HCT116 (cell line): ENCODE measurements around the gene SDK1. TPM values are rescaled to one million over a fixed set of nuclear protein-coding genes. Genes with fewer than 3 reads are reported as not detected.

ENCODE experiments used
- ATAC-seq: fragments of 200-7000 bp; cut with Tn5 transposase; 2 replicates; pipeline ENCODE4 v1.9.1; 2020; ENCODE audit warnings: mild to moderate bottlenecking, moderate library complexity
- BruUV-seq: library from RNA; stranded (reverse); fragments of 400-500 nt; replicated peaks from 2 replicates; lab custom pipeline; 2021; lab: Mats Ljungman, UMichigan
- CTCF ChIA-PET: fragments of 300-600 bp; sonication (Branson Sonifier 250); formaldehyde crosslinking; loops from one replicate; lab custom pipeline; 2021; ENCODE audit warnings: antibody characterized with exemption; lab: Charles Lee
- POLR2A ChIA-PET: fragments of 300-600, 350-600 bp; sonication (Branson Sonifier 250); formaldehyde crosslinking; loops from one replicate; lab custom pipeline; 2021; ENCODE audit warnings: antibody characterized with exemption; lab: Charles Lee
- RAD21 ChIA-PET, 2 experiments: fragments of 300-600 bp; sonication (Branson Sonifier 250); formaldehyde crosslinking; loops; one replicate each; lab custom pipeline; 2023; ENCODE audit warnings: low total read pairs in 2 of 2; ENCODE audit not compliant: uncharacterized antibody in 2 of 2, unreplicated experiment in 2 of 2, low non-redundant PET in 1 of 2; lab: Charles Lee
- DNase-seq: peaks from one replicate; pipeline ENCODE4 v3.0.0-alpha.2; 2010; ENCODE audit warnings: low read depth, low spot score
- H2AFZ ChIP-seq: fragments of 200-600 bp; shearing (Covaris generic), sonication (generic); 2 replicates; pipeline ENCODE4 v1.6.1; 2017; ENCODE audit warnings: low read depth, mixed run types, mixed read lengths, antibody characterized with exemption, low read length; ENCODE audit not compliant: poor library complexity, severe bottlenecking
- H3K27ac ChIP-seq: 2 replicates; pipeline ENCODE4 v1.5.1; 2012; ENCODE audit warnings: low read depth, low read length
- H3K27me3 ChIP-seq: fragments of 200-600 bp; sonication (generic); 2 replicates; pipeline ENCODE4 v1.6.1; 2016; ENCODE audit warnings: mixed run types, low read length, mixed read lengths; ENCODE audit not compliant: insufficient read depth
- H3K36me3 ChIP-seq, 2 experiments: fragments of 200-500 bp in 1 of 2; fragments of 200-600 bp in 1 of 2; sonication (Bioruptor generic) in 1 of 2; sonication (generic) in 1 of 2; 2 replicates each; pipeline versions ENCODE4 v1.5.1 to v1.6.1; 2014 to 2016; ENCODE audit warnings: low read length in 2 of 2, inconsistent platforms in 1 of 2, mixed read lengths in 1 of 2, mixed run types in 1 of 2; ENCODE audit not compliant: insufficient read depth in 2 of 2, control insufficient read depth in 1 of 2
- H3K4me1 ChIP-seq, 2 experiments: fragments of 200-600 bp in 1 of 2; sonication (generic) in 1 of 2; 2 replicates each; pipeline versions ENCODE4 v1.5.1 to v1.6.1; 2012 to 2017; ENCODE audit warnings: low read length in 2 of 2, inconsistent platforms in 1 of 2, mild to moderate bottlenecking in 1 of 2, mixed read lengths in 1 of 2, mixed run types in 1 of 2, moderate library complexity in 1 of 2; ENCODE audit not compliant: insufficient read depth in 2 of 2, control insufficient read depth in 1 of 2
- H3K4me2 ChIP-seq: fragments of 200-600 bp; sonication (generic); 2 replicates; pipeline ENCODE4 v1.6.1; 2017; ENCODE audit warnings: mixed run types, low read length, mixed read lengths
- H3K4me3 ChIP-seq, 2 experiments: fragments of 200-600 bp in 1 of 2; sonication (generic) in 1 of 2; replicated peaks in 1 of 2; 2 replicates each; pipeline ENCODE4 v1.5.1; 2011 to 2016; ENCODE audit warnings: low read length in 2 of 2, control low read depth in 1 of 2, low read depth in 1 of 2, mild to moderate bottlenecking in 1 of 2, mixed read lengths in 1 of 2, mixed run types in 1 of 2
- H3K79me2 ChIP-seq: fragments of 200-600 bp; sonication (generic); 2 replicates; pipeline ENCODE4 v1.6.1; 2017; ENCODE audit warnings: mild to moderate bottlenecking, mixed run types, low read length, moderate library complexity, mixed read lengths; ENCODE audit not compliant: insufficient read depth
- H3K9ac ChIP-seq: fragments of 200-600 bp; sonication (generic); 2 replicates; pipeline ENCODE4 v1.6.1; 2016; ENCODE audit warnings: low read length, mixed read lengths
- H3K9me2 ChIP-seq: fragments of 200-600 bp; sonication (generic), shearing (Covaris generic); 2 replicates; pipeline ENCODE4 v1.6.1; 2017; ENCODE audit warnings: mixed run types, mild to moderate bottlenecking, moderate library complexity; ENCODE audit not compliant: insufficient read depth
- H3K9me3 ChIP-seq, 2 experiments: fragments of 200-500 bp in 1 of 2; fragments of 200-600 bp in 1 of 2; sonication (Bioruptor generic) in 1 of 2; sonication (generic) in 1 of 2; 2 replicates each; pipeline ENCODE4 v1.6.1; 2014 to 2017; ENCODE audit warnings: low read length in 2 of 2, mixed read lengths in 2 of 2, inconsistent platforms in 1 of 2, low read depth in 1 of 2, mild to moderate bottlenecking in 1 of 2, mixed run types in 1 of 2, moderate library complexity in 1 of 2; ENCODE audit not compliant: control insufficient read depth in 1 of 2, insufficient read depth in 1 of 2
- H4K20me1 ChIP-seq: fragments of 200-600 bp; sonication (generic), shearing (Covaris generic); 2 replicates; pipeline ENCODE4 v1.6.1; 2017; ENCODE audit warnings: mixed run types, mild to moderate bottlenecking, moderate library complexity; ENCODE audit not compliant: insufficient read depth
- CEBPB ChIP-seq: IDR thresholded peaks from 2 replicates; pipeline ENCODE4 v1.6.1; 2012; ENCODE audit warnings: low read depth
- CTCF ChIP-seq, 3 experiments: fragments of 200-600 bp in 1 of 3; sonication (generic) in 1 of 3; IDR thresholded peaks in 2 of 3; conservative IDR thresholded peaks in 1 of 3; 2 replicates each; pipeline ENCODE4 v1.5.1; 2012 to 2017; ENCODE audit warnings: low read depth in 2 of 3, low read length in 2 of 3, antibody characterized with exemption in 1 of 3, borderline replicate concordance in 1 of 3, control low read depth in 1 of 3, mild to moderate bottlenecking in 1 of 3, mixed read lengths in 1 of 3, mixed run types in 1 of 3, moderate library complexity in 1 of 3; ENCODE audit not compliant: insufficient read depth in 1 of 3
- ELF1 ChIP-seq: IDR thresholded peaks from 2 replicates; pipeline ENCODE4 v1.6.1; 2012; ENCODE audit warnings: low read depth, borderline replicate concordance
- EZH2 ChIP-seq: fragments of 200-600 bp; sonication (generic); IDR thresholded peaks from 2 replicates; pipeline ENCODE4 v1.6.1; 2017; ENCODE audit warnings: antibody characterized with exemption, mixed run types
- EZH2phosphoT487 ChIP-seq: fragments of 200-600 bp; IDR thresholded peaks from 2 replicates; pipeline ENCODE4 v1.6.1; 2018; ENCODE audit warnings: antibody characterized with exemption, borderline replicate concordance
- MAX ChIP-seq: IDR thresholded peaks from 2 replicates; pipeline ENCODE4 v1.6.1; 2012
- POLR2AphosphoS5 ChIP-seq: IDR thresholded peaks from 2 replicates; pipeline ENCODE4 v1.6.1; 2011; ENCODE audit warnings: mild to moderate bottlenecking, low read depth, low read length, moderate library complexity
- RAD21 ChIP-seq: IDR thresholded peaks from 2 replicates; pipeline ENCODE4 v1.6.1; 2012; ENCODE audit warnings: low read depth, mild to moderate bottlenecking
- REST ChIP-seq: IDR thresholded peaks from 2 replicates; pipeline ENCODE4 v1.6.1; 2012; ENCODE audit warnings: low read depth
- SIN3A ChIP-seq: IDR thresholded peaks from 2 replicates; pipeline ENCODE4 v1.6.1; 2012; ENCODE audit warnings: low read depth
- SRF ChIP-seq: IDR thresholded peaks from 2 replicates; pipeline ENCODE4 v1.6.1; 2012; ENCODE audit warnings: low read depth
- ZFX ChIP-seq: fragments of 450-650 bp; IDR thresholded peaks from 2 replicates; pipeline ENCODE4 v1.6.1; 2017
- ZNF274 ChIP-seq: fragments of 200-500 bp; sonication (Bioruptor generic); IDR thresholded peaks from 2 replicates; pipeline ENCODE4 v1.6.1; 2014; ENCODE audit warnings: mild to moderate bottlenecking, low read depth, low read length, inconsistent platforms
- intact Hi-C: fragments of 100-400 bp; cut with micrococcal nuclease; formaldehyde crosslinking; loops from 2 replicates; pipeline ENCODE4 v1.10.0; 2022
- total RNA-seq: library from RNA; stranded (reverse); gene quantifications from one replicate; pipeline ENCODE4 v1.2.1, GENCODE V29; 2021; ENCODE audit not compliant: unreplicated experiment

Gene SDK1
- total RNA-seq, 1 experiment from 2014 or later = 0.05 TPM

GRCh38 chr7:3636131-3636860, 335.2 kb downstream of the SDK1 start (continued):
- no peak for TF ChIP-seq POLR2AphosphoS5
- no peak for TF ChIP-seq ELF1

GRCh38 chr7:3639253-3639652, 338.2 kb downstream of the SDK1 start:
- no peaks in the 10 kb centered on the region for H3K9me3 ChIP-seq
- ATAC-seq (no peak), DNase-seq (no peak)
- intact Hi-C loops = no loop called here
- TF ChIP-seq ZFX = no peak
- TF ChIP-seq MAX = no peak
- no peak for TF ChIP-seq EZH2
- TF ChIP-seq SRF = no peak
- H3K79me2 ChIP-seq = no peaks in the 10 kb centered on the region
- peaks cover 13% of the 10 kb centered on the region; the same call in 1 of the 2 replicates for H3K27me3 ChIP-seq
- no peaks in the 10 kb centered on the region for H3K36me3 ChIP-seq
- no peak overlapping the region for H3K4me2 ChIP-seq
- no peaks in the 10 kb centered on the region for H3K9me2 ChIP-seq
- H2AFZ ChIP-seq = no peak overlapping the region
- ChIA-PET POLR2A (no interaction called here), CTCF (no interaction called here), RAD21 (no interaction called here)
- no peaks in the 10 kb centered on the region for H4K20me1 ChIP-seq
- no peak overlapping the region for H3K9ac ChIP-seq
- no peaks in the 10 kb centered on the region for H3K4me1 ChIP-seq
- H3K4me3 ChIP-seq = no peak overlapping the region
- no peak overlapping the region for H3K27ac ChIP-seq
- BruUV-seq = no TSS peak

- Histone ChIP-seq H2AFZ (no peak overlapping the region), H3K9me3 (no peaks in the 10 kb centered on the region), H3K27ac (no peak overlapping the region), H3K27me3 (peaks cover 7% of the 10 kb centered on the region; the same call in 1 of the 2 replicates), H3K79me2 (no peaks in the 10 kb centered on the region), H3K9ac (no peak overlapping the region), H4K20me1 (no peaks in the 10 kb centered on the region), H3K4me1 (no peaks in the 10 kb centered on the region), H3K4me2 (no peak overlapping the region), H3K4me3 (no peak overlapping the region), H3K9me2 (no peaks in the 10 kb centered on the region), H3K36me3 (no peaks in the 10 kb centered on the region)
- no TSS peak for BruUV-seq
- ChIA-PET CTCF (no interaction called here), RAD21 (no interaction called here), POLR2A (no interaction called here)
- no peak for ATAC-seq
- DNase-seq = no peak
- intact Hi-C loops = no loop called here
- no peak for TF ChIP-seq CEBPB
- no peak for TF ChIP-seq SIN3A
- no peak for TF ChIP-seq RAD21
- no peak for TF ChIP-seq REST
- no peak for TF ChIP-seq EZH2phosphoT487
- TF ChIP-seq CTCF (IDR thresholded peaks at IDR 0.05 in 2 of 3, conservative IDR thresholded peaks at IDR 0.05 in 1 of 3; ENCODE audit: borderline replicate concordance in 1 of 3, insufficient read depth in 1 of 3, low read depth in 2 of 3, low read length in 2 of 3) = no peak
- no peak for TF ChIP-seq ZNF274
- TF ChIP-seq SRF = no peak
These were observed 340.5 kb downstream of the SDK1 start for GRCh38 chr7:3641582-3641981.
